NCI-H2227 treated with DMSO at 0.1 percent for 48 hours (cell line): ENCODE measurements around the gene MAG.

Source experiments
- DNase-seq: peaks from one replicate; lab custom pipeline; 2025; lab: John Stamatoyannopoulos, UW

MAG gene

DNA sequence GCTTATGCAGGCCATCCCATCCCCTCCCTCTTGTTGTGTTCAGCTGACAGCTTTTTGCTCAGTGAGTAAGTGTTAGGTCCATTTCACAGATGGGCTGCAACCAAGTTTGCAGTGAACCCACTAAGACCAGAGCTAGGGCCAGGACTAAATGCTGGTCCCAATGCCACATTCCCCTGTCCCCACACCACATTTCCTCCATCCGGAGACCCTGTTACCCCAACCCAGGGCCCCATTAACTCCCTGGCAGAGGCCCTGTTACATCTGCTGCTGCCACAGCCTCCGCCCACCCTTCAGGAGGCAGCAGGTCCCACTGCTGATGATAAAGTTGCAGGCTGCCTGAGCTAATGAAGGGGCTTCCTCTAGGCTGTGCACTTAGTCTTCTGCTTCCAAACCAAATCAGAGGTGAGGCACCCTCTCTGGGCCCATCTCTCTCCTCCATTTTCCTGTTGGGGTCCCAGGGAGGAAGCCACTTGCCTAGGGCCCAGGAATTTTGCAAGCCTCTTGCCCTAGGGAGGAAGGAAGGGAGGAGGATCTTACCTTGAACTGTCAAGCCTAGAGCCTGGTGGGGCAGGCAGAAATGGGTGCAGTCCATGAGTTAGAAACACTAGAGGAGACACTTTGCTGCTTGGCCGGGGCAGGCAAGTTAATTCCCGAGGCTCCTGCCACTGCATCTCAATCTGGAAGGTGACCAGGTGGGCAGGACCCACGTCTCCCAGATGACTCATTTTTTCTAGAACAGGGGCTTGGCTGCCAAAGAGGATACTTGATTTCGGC lies 26.6 kb upstream of the MAG start:
- no peak for DNase-seq

DNA sequence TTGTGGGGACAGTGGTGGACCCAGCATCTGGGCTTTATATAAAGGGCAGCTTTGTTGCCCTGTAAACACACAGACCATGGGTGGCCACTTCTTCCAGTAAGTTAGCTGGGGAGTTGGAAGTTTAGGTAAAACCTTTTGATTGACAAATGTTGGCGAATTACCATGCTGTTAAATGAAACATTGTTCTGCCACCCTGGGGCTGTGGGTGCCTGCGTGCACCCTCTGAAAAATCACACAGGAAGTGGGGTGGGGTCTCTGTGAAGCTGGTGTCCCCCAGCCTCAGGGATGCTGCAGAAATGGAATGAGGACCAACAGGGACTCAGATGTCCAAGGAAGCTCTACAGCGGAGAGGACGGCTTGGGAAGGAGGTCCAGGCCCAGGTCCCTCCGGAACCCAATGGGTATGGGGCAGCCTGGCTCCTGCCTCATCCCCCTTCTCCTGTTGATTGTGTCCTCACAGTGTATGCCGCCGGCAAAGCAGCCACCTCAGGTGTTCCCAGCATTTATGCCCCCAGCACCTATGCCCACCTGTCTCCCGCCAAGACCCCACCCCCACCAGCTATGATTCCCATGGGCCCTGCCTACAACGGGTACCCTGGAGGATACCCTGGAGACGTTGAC lies 26.0 kb upstream of the MAG start:
- no peak for DNase-seq

DNA sequence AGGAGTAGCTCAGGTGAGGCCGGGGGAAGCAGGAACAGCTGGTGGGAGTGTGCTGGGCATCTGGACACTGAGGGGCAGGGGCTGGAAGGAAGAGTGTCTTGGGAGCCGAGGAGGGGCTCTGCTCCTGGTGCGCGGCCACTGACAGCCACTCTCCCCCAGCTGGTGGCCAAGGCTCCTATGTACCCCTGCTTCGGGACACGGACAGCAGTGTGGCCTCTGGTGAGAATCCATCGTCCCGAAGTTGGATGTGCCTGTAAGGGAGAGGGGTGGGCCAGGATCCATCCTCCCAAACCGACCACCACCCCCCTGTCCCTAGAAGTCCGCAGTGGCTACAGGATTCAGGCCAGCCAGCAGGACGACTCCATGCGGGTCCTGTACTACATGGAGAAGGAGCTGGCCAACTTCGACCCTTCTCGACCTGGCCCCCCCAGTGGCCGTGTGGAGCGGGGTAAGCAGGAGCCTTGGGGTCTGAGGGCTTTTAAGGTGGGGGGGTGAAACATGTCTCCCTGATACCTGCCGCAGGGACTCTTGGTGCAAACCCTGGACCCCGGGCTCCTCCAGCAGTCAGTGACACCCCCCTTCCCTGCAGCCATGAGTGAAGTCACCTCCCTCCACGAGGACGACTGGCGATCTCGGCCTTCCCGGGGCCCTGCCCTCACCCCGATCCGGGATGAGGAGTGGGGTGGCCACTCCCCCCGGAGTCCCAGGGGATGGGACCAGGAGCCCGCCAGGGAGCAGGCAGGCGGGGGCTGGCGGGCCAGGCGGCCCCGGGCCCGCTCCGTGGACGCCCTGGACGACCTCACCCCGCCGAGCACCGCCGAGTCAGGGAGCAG lies 25.2 kb upstream of the MAG start:
- DNase-seq: no peak

DNA sequence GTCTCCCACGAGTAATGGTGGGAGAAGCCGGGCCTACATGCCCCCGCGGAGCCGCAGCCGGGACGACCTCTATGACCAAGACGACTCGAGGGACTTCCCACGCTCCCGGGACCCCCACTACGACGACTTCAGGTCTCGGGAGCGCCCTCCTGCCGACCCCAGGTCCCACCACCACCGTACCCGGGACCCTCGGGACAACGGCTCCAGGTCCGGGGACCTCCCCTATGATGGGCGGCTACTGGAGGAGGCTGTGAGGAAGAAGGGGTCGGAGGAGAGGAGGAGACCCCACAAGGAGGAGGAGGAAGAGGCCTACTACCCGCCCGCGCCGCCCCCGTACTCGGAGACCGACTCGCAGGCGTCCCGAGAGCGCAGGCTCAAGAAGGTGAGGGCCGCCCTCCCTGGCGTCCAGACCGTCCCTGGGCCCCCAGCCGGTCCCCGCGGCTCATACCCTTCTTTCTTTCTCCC lies 24.6 kb upstream of the MAG start:
- no peak for DNase-seq

DNA sequence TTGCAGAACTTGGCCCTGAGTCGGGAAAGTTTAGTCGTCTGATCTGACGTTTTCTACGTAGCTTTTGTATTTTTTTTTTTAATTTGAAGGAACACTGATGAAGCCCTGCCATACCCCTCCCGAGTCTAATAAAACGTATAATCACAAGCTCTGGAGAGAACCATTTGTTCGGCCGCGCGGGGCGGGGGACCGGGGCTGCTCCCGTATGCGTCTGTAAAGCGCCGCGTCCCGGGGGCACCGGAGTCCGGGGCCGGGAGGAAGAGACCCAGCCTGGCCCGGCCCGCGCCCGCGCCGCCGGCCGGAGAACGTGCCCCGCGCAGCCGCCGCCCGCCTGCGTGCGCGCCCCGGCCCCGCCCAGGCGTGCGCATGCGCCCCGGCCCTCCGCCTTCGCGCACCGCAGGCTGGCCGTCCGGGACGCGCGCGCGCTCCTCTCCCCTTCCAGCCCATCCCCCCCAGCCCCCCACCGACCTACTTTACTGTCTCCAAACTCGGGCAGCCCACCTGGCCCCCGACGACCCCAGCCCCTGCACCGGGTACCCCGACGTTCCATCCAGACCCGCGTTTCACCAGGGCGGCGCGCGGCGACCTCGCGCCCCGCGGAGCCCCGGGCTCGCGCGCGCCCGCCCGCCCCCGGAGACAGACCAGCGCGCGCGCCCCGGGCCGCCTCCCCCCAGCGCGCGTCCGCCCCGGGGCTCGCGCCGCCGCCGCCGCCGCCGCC lies 24.0 kb upstream of the MAG start:
- peak; percentile 96 for DNase-seq

DNA sequence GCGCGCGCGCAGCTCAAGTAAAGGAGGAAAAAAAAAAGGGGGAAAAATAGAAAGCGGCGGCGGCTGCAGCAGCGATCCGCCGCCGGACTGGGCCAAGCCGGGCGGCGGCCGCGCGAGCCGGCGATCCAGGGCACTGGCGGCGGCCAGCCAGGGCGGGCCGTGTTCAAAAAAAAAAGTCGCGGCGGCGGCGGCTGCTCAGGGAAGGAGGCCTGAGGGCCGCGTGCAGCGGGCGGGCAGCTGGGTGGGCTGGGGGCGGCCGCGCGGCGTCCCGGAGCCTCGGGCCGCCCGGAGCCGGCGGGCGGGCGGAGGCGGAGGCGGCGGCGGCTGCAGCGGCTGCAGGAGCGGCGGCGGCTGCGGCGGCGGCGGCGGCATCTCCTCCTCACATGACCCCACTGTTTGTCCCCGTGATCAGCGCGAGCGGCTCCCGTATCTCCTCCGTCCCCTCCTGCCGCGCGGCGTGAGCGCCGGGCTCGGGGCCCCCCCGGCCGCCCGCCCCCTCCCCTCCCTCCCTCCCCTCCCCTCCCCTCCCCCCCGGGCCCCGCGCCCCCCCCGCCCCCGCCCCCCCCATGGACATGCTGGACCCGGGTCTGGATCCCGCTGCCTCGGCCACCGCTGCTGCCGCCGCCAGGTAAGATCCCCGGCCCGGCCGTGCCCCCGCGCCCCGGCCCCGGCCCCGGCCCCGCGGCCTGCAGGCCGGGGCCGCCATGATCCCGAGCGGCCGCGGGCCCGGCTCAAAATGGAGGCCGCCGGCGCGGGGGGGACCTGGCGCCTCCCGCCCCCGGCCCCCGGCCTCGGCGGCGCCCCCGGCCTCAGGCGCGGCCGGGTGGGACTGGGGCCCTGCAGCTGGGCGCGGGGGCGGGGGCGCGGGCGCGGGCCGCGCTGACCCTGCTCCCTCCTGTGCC lies 23.2 kb upstream of the MAG start, which contains the start of gene USF2:
TSS of gene USF2 (plus strand) at position 427 of the 902 bp plus-strand sequence. CDS start at position 567, 140 bp downstream.
- DNase-seq: peak; percentile 98

DNA sequence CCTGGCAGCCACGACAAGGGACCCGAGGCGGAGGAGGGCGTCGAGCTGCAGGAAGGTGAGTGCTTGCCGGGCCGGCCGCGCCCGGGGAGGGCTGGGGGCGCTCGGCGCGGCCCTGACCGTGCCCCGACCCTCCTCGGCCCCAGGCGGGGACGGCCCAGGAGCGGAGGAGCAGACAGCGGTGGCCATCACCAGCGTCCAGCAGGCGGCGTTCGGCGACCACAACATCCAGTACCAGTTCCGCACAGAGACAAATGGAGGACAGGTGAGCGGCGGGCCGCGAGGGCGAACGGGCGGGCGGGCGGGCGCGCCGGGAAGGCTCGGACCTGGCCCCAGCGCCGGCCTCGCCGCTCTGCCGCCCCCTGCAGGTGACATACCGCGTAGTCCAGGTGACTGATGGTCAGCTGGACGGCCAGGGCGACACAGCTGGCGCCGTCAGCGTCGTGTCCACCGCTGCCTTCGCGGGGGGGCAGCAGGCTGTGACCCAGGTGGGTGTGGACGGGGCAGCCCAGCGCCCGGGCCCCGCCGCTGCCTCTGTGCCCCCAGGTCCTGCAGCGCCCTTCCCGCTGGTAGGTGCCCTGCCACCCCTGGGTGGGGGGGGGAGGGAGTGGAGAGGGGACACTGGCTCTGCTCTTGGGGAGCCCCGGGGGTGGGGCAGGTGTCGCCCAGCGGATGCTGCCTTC lies 22.4 kb upstream of the MAG start:
- peak; percentile 94 for DNase-seq

DNA sequence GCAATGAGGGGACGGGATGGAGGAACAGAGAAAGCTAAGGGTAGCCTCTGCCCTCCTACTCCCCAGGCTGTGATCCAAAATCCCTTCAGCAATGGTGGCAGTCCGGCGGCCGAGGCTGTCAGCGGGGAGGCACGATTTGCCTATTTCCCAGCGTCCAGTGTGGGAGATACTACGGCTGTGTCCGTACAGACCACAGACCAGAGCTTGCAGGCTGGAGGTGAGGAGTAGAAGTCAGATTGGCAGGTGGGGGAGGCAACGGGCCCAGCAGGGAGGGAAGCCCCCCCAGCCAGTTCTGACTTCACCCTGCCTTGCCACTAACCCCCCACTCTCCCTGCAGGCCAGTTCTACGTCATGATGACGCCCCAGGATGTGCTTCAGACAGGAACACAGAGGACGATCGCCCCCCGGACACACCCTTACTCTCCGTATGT lies 21.6 kb upstream of the MAG start:
- no peak for DNase-seq

DNA sequence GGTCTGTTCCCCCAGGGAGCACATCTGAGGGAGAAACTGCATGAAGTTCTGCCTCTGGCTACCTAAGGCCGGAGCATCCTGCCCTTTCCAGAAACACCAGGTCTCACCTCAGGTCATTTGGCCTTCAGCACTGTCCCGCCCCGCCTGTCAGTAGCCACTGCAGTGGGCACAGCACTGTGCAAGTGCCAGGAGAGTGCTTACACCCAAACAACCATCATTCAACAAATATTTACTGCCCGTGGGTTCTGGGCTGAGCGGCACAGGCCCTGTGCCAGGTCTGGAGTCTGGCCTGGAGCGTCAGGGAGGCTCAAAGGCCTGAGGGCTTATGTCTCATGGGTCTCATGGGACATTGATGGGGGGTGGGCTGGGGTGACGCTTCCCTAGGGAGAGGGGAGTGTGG lies 20.4 kb upstream of the MAG start:
- no peak for DNase-seq

DNA sequence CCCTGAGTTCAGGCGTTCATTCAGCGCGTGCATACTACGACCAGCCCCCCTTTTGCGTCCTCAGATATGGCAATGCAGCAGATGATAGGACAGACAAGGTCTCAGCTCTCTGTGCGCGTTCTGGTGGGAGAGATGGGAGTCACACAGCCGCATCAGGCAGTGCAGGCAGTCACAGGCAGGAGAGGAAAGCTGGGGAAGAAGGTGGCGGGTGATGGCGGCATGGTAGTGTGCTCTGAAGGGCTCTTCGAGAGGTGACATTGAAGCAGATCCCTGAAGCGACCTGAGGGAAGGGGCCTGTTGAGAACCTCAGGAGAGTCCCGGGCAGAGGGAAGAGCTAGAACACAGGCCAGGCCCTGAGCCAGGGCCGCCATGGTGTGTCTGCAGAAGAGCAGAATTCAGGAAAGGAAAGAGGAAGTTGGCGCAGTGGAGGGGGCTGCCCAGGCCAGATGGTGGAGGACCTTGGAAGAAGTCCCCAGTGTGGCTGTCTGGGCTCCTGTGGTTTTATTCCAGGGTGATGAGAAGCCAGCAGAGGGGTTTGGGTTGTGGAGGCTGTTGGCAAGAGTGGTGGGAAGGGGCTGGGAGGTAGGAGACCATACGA lies 19.7 kb upstream of the MAG start:
- no peak for DNase-seq

DNA sequence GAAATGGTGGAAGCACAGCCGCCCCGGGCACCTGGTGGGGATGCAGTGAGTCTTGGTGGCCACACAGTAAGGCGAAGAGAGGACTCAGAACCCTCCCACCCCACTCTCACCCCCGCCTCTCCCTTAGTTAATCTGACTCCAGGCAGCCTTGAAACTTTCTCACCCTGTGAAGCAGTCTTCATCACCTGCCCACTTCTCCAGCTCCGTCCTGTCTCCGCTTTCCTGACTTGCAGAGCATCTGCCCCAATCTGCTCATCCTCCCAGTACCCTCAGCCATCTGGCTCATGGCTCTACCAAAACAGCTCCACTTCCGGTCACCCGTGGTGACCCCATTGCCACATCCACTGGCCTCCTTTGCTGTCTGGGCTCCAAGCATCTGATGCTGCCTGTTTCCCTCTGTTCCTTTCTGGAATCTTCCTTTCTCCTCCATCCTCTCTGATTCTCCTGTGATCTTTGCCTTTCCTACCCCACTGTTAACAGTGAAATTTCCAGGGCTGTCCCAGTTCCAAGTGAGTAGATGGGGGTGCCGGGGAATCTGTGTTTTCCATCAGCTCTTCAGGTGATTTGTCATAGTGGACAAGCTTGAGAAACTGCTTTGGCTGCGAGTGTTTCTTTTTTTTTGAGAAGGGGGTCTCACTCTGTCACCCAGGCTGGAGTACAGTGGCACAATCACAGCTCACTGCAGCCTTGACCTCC lies 18.9 kb upstream of the MAG start:
- DNase-seq: no peak

DNA sequence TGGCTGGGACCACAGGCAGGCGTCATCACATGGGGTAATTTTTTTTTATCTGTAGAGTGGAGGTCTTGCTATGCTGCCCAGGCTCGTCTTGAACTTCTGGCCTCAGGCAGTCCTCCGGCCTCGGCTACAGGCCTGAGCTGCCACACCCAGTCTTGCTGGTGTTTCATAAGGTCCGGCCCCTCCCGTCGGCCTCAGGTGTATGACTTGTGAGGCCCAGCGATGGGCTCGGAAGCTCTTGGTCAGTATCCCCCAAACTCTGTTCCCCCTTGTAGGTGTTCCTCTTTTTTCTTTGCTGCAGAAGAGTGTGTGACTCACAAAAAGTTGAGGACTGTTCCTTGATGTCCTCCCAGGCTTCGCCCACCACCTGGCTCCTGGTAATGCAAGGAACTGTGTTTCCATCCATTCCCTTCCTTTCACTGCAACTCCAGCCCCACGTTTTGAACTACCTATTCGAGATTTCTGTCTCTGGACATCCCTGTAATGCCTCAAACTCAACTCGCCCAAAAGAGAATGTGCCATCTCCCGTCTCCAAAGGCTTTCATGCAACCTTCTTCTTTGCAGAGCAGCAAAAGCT lies 18.2 kb upstream of the MAG start:
- no peak for DNase-seq

DNA sequence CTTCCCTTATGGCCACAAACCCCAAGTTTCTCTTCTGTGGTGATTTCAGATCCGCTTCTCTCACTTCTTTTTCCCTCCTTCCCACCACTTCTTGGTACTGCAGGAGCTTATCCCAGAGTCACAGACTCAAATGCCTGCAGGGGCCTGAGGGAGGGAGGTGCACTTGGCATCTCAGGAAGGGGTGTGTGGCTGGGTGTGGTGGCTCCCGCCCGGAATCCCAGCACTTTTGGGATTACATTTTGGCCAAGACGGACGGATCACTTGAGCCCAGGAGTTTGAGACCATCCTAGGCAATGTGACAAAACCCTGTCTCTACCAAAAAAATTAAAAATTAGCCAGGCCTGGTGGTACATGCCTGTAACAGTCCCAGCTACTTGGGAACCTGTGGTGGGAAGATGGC lies 17.6 kb upstream of the MAG start:
- no peak for DNase-seq

DNA sequence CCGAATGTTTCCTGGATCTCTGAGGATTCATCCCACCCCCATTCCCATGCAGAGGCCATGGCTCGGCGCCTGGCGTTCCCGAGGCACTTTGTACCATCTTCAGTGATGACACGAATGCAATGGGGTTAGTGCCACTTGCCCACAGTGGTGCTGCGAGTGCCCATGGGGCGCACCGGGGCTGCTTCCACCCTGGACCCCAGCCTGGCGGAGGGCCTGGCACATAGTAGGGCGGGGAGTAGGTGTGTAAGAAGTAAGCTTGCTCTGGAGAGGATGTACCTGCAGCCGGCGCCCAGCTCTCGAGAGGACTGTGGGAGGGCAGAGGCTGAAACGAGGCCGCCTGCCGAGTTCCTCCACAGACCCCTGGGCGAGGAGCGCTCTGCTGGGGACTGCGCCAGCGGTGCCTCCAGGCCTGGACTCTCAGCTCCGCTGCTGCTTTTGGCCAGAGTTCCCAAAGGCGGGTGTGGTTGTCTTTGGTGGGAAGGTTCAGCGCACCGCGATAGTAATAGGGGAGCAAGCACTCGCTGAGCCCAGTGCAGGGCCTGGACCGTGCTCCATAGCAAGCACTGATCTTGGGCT lies 15.2 kb upstream of the MAG start:
- DNase-seq: no peak

DNA sequence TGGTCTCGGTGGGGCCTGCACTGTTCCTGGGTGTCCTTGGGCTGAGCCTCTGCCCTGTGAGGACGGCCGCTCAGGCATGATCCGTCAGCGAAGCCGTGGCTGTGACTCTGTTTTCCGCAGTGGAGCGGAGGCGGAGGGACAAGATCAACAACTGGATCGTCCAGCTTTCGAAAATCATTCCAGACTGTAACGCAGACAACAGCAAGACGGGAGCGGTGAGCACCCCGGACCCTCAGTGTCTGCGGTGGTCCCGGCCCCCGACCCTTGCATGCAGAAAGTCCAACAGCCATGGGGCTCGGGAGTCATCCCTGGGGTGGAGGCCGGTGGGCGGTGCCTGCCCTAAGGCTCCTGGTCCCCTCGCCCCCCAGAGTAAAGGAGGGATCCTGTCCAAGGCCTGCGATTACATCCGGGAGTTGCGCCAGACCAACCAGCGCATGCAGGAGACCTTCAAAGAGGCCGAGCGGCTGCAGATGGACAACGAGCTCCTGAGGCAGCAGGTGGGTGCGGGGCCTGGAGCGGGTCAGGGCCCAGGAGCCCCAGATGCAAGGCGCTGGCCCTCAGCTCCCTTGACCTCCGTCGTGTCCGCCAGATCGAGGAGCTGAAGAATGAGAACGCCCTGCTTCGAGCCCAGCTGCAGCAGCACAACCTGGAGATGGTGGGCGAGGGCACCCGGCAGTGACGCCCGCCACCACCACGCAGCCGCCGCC lies 13.2 kb upstream of the MAG start:
- no peak for DNase-seq

DNA sequence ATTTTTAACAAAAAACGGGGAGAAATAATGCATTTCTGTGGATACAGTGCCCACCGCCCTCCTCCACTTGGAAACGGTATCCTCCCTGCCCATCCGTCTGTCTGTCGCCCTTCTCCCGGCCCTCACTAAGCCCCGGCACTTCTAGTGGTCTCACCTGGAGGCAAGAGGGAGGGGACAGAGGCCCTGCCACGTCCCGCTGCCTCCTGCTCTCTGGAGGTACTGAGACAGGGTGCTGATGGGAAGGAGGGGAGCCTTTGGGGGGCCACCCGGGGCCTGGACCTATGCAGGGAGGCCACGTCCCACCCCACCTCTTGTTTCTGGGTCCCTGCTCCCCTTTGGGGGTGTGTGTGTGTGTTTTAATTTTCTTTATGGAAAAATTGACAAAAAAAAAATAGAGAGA lies 12.6 kb upstream of the MAG start:
- DNase-seq: no peak

DNA sequence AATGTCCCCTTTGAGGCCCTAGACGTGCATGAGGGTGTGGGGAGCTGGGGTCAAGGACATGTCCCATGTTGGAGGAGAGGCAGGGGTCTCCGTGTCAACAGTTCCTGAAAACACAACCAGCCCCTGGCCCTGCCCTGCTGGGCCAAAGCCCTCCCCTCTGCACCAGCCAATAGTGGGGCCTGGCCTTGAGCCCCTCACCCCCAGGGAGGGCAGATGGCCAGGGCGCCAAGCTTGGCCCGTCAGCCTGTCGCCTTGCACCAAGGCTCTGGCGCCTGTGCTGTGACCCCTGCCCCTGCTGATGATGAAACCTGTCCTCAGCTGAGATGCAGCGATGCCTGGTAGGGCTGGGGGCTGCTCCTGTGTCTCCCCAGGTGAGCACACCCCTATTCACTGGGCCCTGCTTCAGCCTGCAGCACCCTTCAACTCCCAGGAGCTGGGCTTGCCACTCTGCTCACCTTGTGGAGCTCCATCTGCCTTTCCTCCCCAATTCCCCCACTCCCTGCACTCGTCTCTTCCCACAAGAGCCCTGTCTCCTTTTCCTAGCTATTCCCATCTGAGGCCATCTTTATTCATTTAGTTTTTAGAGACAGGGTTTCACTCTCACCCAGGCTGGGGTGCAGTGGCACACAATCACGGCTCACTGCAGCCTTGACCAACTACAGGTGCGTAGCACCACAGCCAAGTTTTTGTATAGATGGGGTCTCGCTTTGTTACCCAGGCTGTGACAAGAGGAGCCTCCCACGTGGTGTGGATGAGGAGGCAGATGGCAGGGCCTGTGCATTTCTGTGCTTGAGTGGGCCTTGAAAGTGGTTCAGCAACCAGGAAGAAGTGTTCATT lies 11.8 kb upstream of the MAG start:
- DNase-seq: no peak
